NCI-H1092 (cell line): Measurements from ENCODE around the gene EPHA10.

Experiments used
- DNase-seq: peaks from one replicate; lab custom pipeline; 2025; lab: John Stamatoyannopoulos, UW

Gene EPHA10

DNA sequence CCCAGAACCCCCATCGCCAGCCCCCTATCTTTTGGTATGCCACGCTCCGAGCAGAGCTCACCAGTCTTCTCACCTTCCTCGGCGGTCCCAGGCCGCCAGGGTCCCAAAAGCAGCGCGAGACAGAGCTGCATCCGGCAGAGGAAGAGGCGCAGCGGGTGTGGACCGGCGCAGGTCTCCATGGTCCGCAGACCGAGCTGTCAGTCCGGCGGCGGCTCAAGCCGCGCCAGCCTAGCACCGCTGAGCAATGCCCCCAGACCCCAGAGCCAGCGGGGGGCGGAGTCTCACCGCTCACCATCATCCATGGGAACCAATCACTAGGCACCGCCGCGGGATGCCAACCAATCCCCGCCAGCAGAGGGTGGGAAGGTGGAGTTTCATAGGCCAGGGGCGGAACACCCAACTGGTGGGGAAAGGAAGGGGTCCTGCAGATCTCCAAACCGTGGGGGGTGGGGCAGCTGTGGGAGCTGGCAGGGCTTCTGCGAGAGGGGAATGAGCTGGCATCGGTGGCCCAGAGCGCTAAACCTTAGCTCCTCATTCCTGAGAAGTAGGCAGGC, at the start of gene EPHA10:
Gene EPHA10 (minus strand): TSS at position 233 of the 554 bp plus-strand sequence. CDS start 54 bp downstream, at position 179.
- DNase-seq, result peak; percentile 86

DNA sequence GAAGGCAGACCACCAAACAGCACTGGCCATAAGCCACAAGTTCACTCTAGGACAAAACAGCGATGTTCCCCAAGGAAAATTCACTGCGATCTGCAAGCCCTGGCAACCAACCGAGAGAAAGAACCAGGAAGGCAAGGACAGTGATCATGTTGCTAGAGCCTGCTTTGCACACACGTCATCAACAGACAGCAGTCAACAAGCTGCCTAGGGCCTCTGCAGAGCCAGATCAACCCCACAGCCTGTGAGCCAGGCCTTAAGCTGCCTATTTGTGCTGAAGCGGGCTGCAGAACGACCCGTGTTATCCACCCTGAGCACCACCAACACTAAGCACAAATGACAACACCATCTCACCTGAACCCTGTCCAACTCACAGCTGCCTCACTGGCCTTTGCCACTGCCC, 49.3 kb upstream of the EPHA10 start:
- DNase-seq, result no peak

DNA sequence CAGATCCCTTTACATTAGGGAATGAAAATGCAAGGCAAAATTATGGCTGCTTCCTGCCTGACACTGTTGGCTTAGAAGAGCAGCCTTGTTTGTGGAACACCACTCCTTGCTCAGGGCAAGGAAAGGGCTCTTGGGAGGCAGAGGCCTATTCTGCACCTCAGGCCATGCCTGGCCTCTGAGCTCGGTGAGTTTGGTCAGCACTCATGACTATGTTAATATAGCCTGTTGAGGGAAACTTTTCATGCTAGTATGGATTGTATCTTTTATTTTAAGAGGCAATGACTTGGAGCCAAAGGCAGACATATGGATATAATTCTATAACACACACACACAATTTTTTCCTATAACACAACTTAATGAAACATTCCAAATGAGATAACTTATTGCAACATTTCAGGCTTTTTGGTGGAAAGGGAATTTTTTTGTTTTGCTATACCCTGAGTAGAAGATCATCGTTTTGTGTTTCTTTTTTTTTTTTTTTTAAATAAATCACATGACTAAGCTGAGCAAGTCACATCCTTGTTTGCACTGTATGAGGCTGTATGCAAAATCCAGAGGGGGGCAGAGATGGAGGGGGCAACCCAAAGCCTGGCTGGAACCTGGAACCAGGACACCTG, 48.7 kb upstream of the EPHA10 start:
- DNase-seq, result no peak

DNA sequence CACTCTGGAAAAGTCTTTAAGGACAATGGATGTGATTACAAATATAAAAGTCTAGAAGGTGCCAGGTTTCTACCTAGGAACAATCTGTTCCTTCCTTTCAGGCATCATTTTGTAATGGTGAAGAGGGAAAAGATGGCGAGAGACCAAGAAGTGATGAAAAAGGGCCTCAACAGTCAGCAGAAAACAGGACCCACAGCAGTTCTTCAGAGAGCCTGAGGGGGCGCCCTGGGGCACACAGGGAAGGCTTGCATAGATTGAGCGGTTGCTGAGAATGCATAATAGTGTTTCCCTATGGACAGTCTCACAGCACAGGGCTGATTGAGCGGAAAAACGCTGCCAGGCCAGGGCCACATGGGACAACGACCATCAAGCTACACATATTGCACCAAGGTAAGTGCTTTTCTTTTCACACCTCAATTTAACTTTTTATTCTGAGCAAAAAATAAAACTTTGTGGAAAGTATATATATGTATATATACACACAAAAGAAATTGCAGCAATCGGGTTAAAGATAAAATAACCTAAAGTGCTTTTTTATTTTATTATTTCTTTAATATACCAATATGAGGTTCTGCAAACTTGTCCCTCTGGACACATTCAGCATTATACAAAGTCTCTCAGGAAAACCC, 46.2 kb upstream of the EPHA10 start:
- DNase-seq, result peak; percentile 70

- no peak for DNase-seq
Measured at GRCh38 chr1:37809942-37810341, 45.0 kb upstream of the EPHA10 start.

DNA sequence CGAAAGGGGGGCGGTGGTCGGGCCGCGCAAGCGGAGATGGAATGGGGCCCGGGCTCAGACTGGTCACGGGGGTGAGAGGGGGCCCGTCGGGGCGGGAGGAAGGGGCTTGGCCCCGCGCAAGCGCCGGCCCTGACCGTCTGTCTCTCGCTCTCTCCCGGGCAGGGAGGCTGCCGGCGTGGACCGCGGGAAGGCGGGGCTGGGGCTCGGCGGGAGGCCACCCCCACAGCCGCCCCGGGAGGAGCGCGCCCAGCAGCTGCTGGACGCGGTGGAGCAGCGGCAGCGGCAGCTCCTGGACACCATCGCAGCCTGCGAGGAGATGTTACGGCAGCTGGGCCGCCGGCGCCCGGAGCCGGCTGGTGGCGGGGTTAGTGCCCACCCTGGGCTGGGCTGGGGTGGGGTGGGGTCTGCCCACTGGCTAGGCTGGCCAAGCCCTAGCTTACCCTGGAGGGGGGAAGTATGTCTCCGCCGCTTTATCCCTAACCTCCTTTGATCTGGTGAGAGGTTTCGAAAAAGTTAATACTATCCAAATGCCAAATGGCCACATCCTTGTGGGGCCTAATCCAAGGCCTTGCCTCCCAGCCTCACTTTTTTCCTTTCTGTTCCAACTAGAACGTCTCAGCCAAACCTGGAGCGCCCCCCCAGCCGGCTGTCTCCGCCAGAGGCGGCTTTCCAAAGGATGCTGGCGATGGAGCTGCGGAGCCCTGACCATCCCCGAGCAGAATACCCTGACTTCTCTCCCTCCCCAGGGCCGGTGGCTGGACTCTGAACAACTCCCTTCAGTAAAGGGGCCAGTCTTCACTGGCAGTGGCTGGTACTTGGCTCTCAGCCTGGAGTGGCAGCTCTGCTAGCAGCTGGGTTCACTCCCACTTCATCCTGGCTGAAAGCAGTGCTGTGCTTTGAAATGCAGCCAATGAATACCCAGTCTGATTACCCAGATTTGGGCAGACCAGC, 43.7 kb upstream of the EPHA10 start:
- DNase-seq, result peak; percentile 81

GRCh38 chr1:37807555-37808368, 42.8 kb upstream of the EPHA10 start, which contains the start of the genes C1orf122 and YRDC:
Gene C1orf122, plus strand, starts transcription at chr1:37807790. Its CDS starts 615 bp downstream, at chr1:37808405.
Gene YRDC, minus strand, starts transcription at chr1:37808208. Its CDS starts 28 bp downstream, at chr1:37808180.
- peak; percentile 97 for DNase-seq

- no peak for DNase-seq
Measured at GRCh38 chr1:37807220-37807554, 42.3 kb upstream of the EPHA10 start.

DNA sequence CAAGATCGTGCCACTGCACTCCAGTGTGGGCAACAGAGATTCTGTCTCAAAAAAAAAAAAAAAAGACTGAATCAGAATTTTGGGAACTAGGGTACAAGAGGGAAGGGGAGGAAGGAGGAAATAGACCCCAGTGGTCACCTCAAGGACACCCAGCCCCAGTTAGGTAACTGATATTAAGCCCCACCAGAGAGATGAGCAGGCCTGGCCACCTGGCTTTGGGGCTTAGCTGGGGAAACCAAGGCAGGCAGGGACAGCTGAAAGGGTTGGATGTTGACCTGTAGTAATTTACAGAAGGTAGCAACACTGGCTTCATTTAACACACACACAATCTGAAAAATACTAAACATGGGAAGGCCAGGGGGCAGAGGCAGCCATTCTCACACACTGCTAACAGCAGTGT, 37.5 kb upstream of the EPHA10 start:
- DNase-seq, result no peak

GRCh38 chr1:37797750-37798345, 32.9 kb upstream of the EPHA10 start:
- DNase-seq, result no peak

GRCh38 chr1:37795340-37796125, 30.6 kb upstream of the EPHA10 start:
- no peak for DNase-seq

DNA sequence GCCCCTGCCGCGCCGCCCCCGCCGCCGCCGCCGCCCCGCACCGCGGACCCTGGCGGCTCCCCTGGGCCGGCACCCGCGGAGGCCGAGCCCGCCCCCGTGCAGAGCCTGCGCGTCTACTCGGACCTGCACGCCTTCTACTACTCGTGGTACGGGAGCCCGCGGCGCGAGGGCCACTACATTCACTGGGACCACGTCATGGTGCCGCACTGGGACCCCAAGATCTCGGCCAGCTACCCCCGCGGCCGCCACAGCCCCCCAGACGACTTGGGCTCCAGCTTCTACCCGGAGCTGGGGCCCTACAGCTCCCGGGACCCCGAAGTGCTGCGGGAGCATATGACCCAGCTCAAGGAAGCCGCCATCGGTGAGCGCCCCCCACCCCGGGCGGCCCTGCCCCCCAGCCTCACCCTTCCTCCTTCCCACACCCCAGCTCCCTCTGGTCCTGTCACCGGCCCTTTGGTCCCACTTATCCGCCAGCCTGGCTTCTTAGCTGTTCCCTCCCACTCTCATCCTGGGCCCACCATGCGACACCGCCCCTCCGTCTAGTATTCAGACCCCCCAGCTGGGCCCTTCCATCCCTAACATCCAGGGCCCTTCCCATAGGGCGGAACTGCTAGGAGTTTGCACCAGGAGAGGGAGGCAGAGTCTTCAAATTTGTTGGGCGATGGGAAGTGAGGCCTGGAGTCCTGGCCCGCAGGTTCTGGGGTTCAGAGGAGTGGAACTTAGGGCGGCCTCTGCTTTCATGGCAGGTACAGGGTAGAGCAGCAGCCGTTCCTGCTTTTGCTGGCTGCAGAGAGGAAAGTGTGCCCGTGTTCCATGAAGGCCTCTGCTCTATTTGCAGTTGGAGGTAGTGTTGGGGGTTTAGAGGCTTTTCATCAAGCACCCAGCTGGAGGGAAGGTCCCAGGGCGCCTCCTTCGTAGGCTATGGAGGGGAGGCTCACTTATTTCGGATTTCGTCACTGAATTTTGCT, 29.7 kb upstream of the EPHA10 start:
- DNase-seq, result no peak

- peak; percentile 57 for DNase-seq
Measured at GRCh38 chr1:37793773-37794371, 29.0 kb upstream of the EPHA10 start, which contains the start of gene MANEAL. Gene MANEAL, plus strand, starts transcription at chr1:37793847. Its CDS starts 336 bp downstream, at chr1:37794183.

DNA sequence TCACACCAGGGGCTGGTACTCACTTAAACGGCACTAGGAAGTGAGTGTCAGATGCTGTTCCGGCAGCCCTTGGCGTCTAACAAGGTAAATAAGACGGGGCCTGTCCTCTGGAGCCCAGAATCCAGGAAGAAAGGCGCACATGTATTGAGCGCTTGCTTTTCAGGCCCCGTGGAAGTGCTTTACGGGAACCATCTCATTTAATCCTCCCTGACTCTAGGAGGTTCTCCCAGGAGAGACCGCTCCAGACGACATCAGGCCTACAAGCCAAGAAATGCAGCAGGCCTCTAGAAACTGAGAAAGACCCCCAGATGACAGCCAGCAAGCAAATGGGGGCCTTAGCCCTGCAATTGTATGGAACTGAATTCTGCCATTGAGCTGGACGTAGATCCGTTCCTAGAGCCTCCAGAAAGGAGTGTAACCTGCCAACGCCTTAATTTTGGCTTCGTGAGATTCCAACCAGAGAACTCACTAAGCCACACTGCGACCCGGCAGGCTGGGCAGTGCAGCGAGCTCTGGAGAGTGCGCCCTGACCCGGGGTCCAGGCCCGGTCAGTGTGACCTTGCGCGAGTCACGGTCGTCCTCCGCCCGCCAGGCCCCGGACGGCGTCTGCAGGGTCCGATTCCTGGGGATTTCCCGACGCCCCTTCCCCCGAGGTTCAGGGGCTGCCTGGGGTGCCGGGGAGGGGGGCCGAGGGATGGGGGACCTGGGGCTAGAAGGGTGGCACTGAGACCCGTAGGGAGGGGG, 28.2 kb upstream of the EPHA10 start:
- no peak for DNase-seq

DNA sequence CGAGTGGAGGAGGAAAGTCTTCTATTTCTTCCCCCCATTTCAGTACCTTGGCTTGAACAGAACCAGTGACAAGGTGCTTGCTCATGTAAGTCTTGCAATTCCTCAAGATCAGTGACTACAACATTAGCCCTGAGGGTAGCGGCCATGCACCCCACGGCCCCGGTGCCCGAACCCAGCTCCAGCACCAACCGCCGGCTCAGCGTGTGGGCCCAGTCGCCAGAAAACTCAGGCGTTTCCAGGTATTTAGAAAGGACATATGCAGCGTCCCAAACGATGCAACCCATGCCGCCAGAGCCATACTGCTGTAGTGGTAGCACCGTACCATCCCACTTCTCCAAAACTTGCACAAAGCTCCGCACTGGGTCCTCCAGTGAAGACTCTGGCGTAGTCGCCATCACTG, 17.6 kb upstream of the EPHA10 start:
- DNase-seq, result no peak

DNA sequence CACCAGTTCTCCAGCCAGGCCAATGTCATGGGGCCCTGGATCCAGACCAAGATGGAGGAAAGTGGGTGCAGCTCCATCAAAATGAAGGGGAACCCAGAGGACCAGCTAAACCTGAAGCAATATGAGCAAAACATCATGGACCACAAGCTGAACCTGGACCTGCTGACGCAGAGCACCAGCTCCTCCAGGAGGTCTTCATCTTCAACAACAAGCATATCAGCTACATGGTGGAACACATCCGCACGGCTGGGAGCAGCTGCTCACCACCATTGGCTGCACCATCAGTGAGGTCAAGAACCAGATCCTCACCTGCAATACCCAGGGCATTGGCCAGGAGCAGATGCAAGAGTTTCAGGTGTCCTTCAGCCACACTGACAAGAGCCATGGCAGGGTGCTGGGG, 13.7 kb upstream of the EPHA10 start:
- DNase-seq, result no peak

DNA sequence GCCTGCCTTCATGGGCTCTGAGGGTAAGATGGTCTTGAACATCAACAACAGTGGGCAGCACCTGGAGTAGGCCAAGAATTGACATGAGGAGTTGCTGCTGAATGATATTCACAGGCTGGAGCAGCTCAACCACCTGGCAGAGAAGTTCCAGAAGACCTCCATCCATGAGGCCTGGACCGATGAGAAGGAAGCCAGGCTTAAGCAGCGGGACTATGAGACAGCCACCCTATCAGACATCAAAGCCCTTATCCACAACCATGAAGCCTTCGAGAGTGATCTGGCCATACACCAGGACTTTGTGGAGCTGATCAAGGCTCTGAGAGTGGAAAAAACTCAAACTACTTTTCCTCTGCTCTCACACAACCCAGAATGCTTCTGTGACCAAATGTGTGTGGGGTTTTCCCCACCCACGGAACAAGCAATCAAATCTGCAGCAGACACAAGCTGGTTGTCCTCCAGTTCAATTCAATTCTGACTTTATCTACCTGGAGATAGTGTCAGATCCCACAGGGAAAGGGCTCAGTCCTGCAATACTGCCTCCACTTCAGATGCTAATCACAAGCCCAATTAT, 12.1 kb upstream of the EPHA10 start:
- DNase-seq, result no peak
